Measurements from ENCODE around the gene PIGZ. TPM values are rescaled to one million over a fixed set of nuclear protein-coding genes. Genes with fewer than 3 reads are reported as not detected.
A peak's percentile ranks its signal among the peaks of the same experiment; 100 is the strongest.
"Not testable (repeated sequence)": the region's sequence is repeated elsewhere in the genome, so short reads cannot be mapped to it uniquely, and the experiment has no call there.

PIGZ gene
- total RNA-seq, 2 experiments from 2014 or later, result 0.81 to 1.9 TPM

GRCh38 chr3:196962108-196962929 lies 6.3 kb downstream of the PIGZ start:
- peak; percentile 11 for DNase-seq
- H3K4me1 Mint-ChIP-seq (ENCODE audit: low read depth), result no peaks in the 10 kb centered on the region
- H3K27ac Mint-ChIP-seq, result no peak overlapping the region
- ChIA-PET CTCF (no interaction called here), POLR2A (no interaction called here)
- ATAC-seq, result no peak
- H3K4me3 Mint-ChIP-seq, result no peak overlapping the region
- no peaks in the 10 kb centered on the region for H3K9me3 Mint-ChIP-seq (ENCODE audit: insufficient read depth)
- H3K27me3 Mint-ChIP-seq (ENCODE audit: low read depth), result peaks cover 5% of the 10 kb centered on the region
- H3K36me3 Mint-ChIP-seq (ENCODE audit: low read depth), result peaks cover 7% of the 10 kb centered on the region

DNA sequence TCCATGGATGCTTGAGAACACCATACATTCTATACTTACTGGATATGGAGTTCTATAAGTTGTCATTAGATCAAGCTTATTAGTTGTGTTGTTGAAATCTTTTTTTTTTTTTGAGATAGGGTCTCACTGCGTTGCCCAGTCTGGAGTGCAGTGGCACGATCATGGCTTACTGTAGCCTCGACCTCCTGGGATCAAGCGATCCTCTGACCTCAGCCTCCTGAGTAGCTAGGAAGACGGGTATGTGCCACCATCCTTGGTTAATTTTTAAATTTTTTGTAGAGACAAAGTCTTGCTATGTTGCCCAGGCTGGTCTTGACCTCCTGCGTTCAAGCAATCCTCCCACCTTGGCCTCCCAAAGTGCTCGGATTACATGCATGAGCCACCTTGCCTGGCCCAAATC lies 13.8 kb downstream of the PIGZ start:
- no peak for ATAC-seq
- DNase-seq, result no peak
- Mint-ChIP-seq H3K36me3 (ENCODE audit: low read depth) (no peaks in the 10 kb centered on the region), H3K27ac (no peak overlapping the region), H3K9me3 (ENCODE audit: insufficient read depth) (no peaks in the 10 kb centered on the region), H3K27me3 (ENCODE audit: low read depth) (peaks cover 18% of the 10 kb centered on the region), H3K4me1 (ENCODE audit: low read depth) (no peaks in the 10 kb centered on the region), H3K4me3 (no peak overlapping the region)
- ChIA-PET POLR2A (interaction anchor here (0.6 to 1.7 kb wide), 2 partner anchors 13 to 249 kb away, joined by 3 to 5 read pairs; partner anchors contain the start of gene NCBP2), CTCF (no interaction called here)

- Mint-ChIP-seq H3K9me3 (ENCODE audit: insufficient read depth) (no peaks in the 10 kb centered on the region), H3K4me3 (no peak overlapping the region), H3K27me3 (ENCODE audit: low read depth) (peaks cover 11% of the 10 kb centered on the region), H3K27ac (no peak overlapping the region), H3K36me3 (ENCODE audit: low read depth) (no peaks in the 10 kb centered on the region), H3K4me1 (ENCODE audit: low read depth) (no peaks in the 10 kb centered on the region)
- ATAC-seq, result no peak
- ChIA-PET CTCF (interaction anchor here (2.1 kb wide), 1 partner anchor 19 kb away, joined by 6 read pairs; no protein-coding TSS in a partner anchor), POLR2A (interaction anchor here (1.1 kb wide), 1 partner anchor 9 kb away, joined by 3 read pairs; the partner anchor contains the start of gene NCBP2)
- DNase-seq, result no peak
Observed at GRCh38 chr3:196951371-196951770, 17.3 kb downstream of the PIGZ start.

- POLR2A ChIA-PET, result no interaction called here
- H3K4me1 Mint-ChIP-seq (ENCODE audit: low read depth), result peaks cover 2% of the 10 kb centered on the region
- ATAC-seq (no peak), DNase-seq (no peak)
- H3K27ac Mint-ChIP-seq, result no peak overlapping the region
- no peak overlapping the region for H3K4me3 Mint-ChIP-seq
- H3K9me3 Mint-ChIP-seq (ENCODE audit: insufficient read depth), result no peaks in the 10 kb centered on the region
- peaks cover 2% of the 10 kb centered on the region for H3K36me3 Mint-ChIP-seq (ENCODE audit: low read depth)
- CTCF ChIA-PET, result interaction anchor here (0.9 to 1.4 kb wide), 3 partner anchors 52 to 112 kb away, joined by 3 read pairs; no protein-coding TSS in a partner anchor
- peaks cover 11% of the 10 kb centered on the region for H3K27me3 Mint-ChIP-seq (ENCODE audit: low read depth)
Observed at GRCh38 chr3:196949750-196950149, 18.9 kb downstream of the PIGZ start.

DNA sequence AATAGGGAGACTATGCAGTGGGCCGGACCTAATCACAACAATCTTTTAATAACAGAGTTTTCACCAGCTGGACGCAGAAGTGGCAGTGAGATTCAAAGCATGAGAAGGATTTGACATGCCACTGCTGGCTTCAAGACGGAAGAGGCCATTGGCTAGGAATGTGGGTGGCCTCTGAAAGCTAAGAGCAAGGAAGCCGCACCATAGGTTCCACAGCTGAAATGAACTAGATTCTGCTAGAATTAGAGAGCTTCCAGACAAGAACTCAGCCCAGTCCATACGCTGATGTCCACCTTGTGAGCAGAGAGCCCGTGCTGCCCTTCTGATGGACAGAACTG lies 19.4 kb downstream of the PIGZ start:
- Mint-ChIP-seq H3K4me1 (ENCODE audit: low read depth) (peaks cover 7% of the 10 kb centered on the region), H3K27ac (no peak overlapping the region), H3K27me3 (ENCODE audit: low read depth) (peaks cover 9% of the 10 kb centered on the region), H3K4me3 (no peak overlapping the region), H3K36me3 (ENCODE audit: low read depth) (peaks cover 6% of the 10 kb centered on the region), H3K9me3 (ENCODE audit: insufficient read depth) (no peaks in the 10 kb centered on the region)
- ATAC-seq (no peak), DNase-seq (no peak)
- ChIA-PET POLR2A (no interaction called here), CTCF (interaction anchor here (0.9 to 1.4 kb wide), 2 partner anchors 52 to 112 kb away, joined by 3 read pairs; no protein-coding TSS in a partner anchor)

DNA sequence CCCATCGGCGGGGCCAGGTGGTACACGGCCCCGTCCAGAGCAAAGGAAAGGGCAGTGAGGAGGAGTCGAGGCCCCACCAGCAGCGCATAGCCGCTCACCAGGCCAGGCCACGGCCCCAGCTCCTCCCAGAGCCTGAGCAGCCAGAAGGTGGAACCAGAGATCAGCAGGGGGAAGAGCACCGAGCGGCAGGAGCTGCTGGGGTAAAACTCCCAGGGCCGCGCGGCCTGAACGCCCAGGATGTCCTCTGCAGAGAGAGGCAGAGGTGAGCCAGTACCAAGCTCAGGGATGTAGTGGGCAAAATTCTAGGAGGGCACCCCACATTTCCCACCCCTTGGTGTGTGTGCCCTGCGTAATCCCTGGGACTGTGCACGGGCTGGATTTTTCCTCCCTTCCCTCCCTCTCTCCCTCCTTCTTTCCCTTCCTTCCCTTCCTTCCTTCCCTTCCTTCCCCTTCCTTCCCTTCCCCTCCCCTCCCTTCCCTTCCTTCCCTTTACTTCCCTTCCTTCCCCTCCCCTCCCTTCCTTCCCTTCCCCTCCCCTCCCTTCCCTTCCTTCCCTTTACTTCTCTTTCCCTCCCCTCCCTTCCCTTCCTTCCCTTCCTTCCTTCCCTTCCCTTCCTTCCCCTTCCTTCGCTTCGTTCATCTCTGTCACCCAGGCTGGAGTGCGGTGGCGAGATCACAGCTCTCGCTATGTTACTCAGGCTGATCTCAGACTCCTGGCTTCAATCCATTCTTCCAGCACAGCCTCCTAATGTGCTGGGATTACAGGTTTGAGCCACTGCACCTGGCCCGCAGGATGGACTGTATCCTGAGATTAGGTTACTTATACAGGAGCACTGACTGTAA lies 20.0 kb downstream of the PIGZ start:
- H3K4me3 Mint-ChIP-seq, result no peak overlapping the region
- no peak overlapping the region for H3K27ac Mint-ChIP-seq
- POLR2A ChIA-PET, result interaction anchor here (0.5 kb wide), 1 partner anchor 78 kb away, joined by 4 read pairs; no protein-coding TSS in a partner anchor
- H3K36me3 Mint-ChIP-seq (ENCODE audit: low read depth), result peaks cover 9% of the 10 kb centered on the region
- CTCF ChIA-PET, result interaction anchor here (0.9 to 1.4 kb wide), 2 partner anchors 53 to 111 kb away, joined by 3 read pairs; no protein-coding TSS in a partner anchor
- peak; percentile 22 for ATAC-seq
- H3K27me3 Mint-ChIP-seq (ENCODE audit: low read depth), result peaks cover 9% of the 10 kb centered on the region
- H3K4me1 Mint-ChIP-seq (ENCODE audit: low read depth), result peaks cover 12% of the 10 kb centered on the region
- DNase-seq, result no peak
- no peaks in the 10 kb centered on the region for H3K9me3 Mint-ChIP-seq (ENCODE audit: insufficient read depth)

- no peak overlapping the region for H3K27ac Mint-ChIP-seq
- CTCF ChIA-PET, result no interaction called here
- no peak for DNase-seq
- H3K9me3 Mint-ChIP-seq (ENCODE audit: insufficient read depth), result no peaks in the 10 kb centered on the region
- peaks cover 20% of the 10 kb centered on the region for H3K4me1 Mint-ChIP-seq (ENCODE audit: low read depth)
- no peak for ATAC-seq
- peaks cover 12% of the 10 kb centered on the region for H3K36me3 Mint-ChIP-seq (ENCODE audit: low read depth)
- peaks cover 2% of the 10 kb centered on the region for H3K27me3 Mint-ChIP-seq (ENCODE audit: low read depth)
- POLR2A ChIA-PET, result no interaction called here
- H3K4me3 Mint-ChIP-seq, result no peak overlapping the region
Observed at GRCh38 chr3:196947860-196948441, 20.7 kb downstream of the PIGZ start.

DNA sequence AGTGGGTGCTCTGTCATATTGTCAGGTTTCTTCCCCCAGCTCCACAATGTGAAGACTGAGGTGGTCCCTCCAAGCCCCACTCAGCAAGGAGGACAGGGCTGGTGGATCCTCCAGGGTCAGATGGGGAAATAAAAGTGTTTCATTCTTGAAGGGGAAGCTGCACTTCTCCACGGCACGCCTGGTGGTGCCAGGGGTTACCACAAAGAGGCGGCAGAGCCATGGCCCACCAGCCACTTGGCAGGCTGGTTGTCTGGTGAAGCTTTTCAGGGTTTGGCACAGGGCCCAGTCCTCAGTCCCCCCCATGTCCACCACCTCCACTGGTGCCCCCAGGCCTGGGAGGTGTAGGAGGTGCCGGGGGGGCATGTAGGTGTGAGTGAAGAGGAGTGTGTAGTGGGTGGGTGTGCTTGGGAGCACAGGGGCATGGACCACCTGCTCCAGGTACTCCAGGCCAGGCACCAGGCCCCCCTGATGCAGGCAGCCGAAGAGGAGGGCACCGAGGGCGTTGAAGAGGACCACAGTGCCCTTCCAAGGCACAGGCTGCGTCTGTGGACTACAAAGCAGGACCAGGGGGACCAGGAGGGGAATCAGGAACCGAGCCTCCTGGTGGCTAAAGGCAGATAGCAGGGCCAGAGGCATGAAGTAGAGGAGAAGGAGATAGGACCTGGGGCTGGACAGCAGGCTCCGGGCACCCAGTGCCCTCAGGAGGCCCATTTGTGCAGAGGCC lies 21.3 kb downstream of the PIGZ start:
- Mint-ChIP-seq H3K27ac (no peak overlapping the region), H3K4me3 (no peak overlapping the region), H3K36me3 (ENCODE audit: low read depth) (peaks cover 15% of the 10 kb centered on the region), H3K4me1 (ENCODE audit: low read depth) (peaks cover 20% of the 10 kb centered on the region), H3K9me3 (ENCODE audit: insufficient read depth) (no peaks in the 10 kb centered on the region), H3K27me3 (ENCODE audit: low read depth) (peaks cover 1% of the 10 kb centered on the region)
- no peak for ATAC-seq
- ChIA-PET CTCF (interaction anchor here (0.9 kb wide), 1 partner anchor 22 kb away, joined by 3 read pairs; no protein-coding TSS in a partner anchor), POLR2A (no interaction called here)
- DNase-seq, result no peak

GRCh38 chr3:196944037-196944790 lies 24.4 kb downstream of the PIGZ start:
- Mint-ChIP-seq H3K4me1 (ENCODE audit: low read depth) (peaks cover 44% of the 10 kb centered on the region), H3K36me3 (ENCODE audit: low read depth) (peaks cover 27% of the 10 kb centered on the region), H3K27ac (peak overlapping the region; percentile 98), H3K4me3 (peak overlapping the region; percentile 97)
- H3K9me3 Mint-ChIP-seq (ENCODE audit: insufficient read depth); ATAC-seq; CTCF ChIA-PET; POLR2A ChIA-PET; H3K27me3 Mint-ChIP-seq (ENCODE audit: low read depth): not testable (repeated sequence)
- peak; percentile 18 for DNase-seq

- ATAC-seq (peak; percentile 16), DNase-seq (peak; percentile 30)
- Mint-ChIP-seq H3K27me3 (ENCODE audit: low read depth) (peaks cover 2% of the 10 kb centered on the region), H3K9me3 (ENCODE audit: insufficient read depth) (no peaks in the 10 kb centered on the region), H3K27ac (peak overlapping the region; percentile 98), H3K36me3 (ENCODE audit: low read depth) (peaks cover 38% of the 10 kb centered on the region), H3K4me3 (peak overlapping the region; percentile 97), H3K4me1 (ENCODE audit: low read depth) (peaks cover 49% of the 10 kb centered on the region)
- ChIA-PET POLR2A (interaction anchor here (0.6 to 2.6 kb wide), 16 partner anchors 12 to 625 kb away, joined by 3 to 26 read pairs (median 4); partner anchors contain the start of genes CEP19, DYNLT2B, NRROS and PAK2), CTCF (interaction anchor here (0.8 to 2.5 kb wide), 10 partner anchors 14 to 375 kb away, joined by 3 to 11 read pairs (median 4); partner anchors contain the start of genes FBXO45, SENP5 and WDR53)
Observed at GRCh38 chr3:196942915-196943277, 25.7 kb downstream of the PIGZ start.
